Activated naive CD4-positive, alpha-beta T cell treated with anti-CD3 and anti-CD28 coated beads, Interleukin-2, amount 50 U/mL, for 72 hours (primary cell): ENCODE data around the gene CHCT1. TPM values are rescaled to one million over a fixed set of nuclear protein-coding genes. Genes with fewer than 3 reads are reported as not detected.
A peak's percentile ranks its signal among the peaks of the same experiment; 100 is the strongest.
"Not testable (repeated sequence)": the region's sequence is repeated elsewhere in the genome, so short reads cannot be mapped to it uniquely, and the experiment has no call there.

Experiments used
- ATAC-seq, 2 donors: fragments of 150-1000 bp; cut with Tn5 transposase; 2 replicates each; pipeline ENCODE4 v1.10.0; 2021; ENCODE audit warnings: mild to moderate bottlenecking in 2 of 2, moderate library complexity in 2 of 2
- DNase-seq, 2 donors: peaks; one replicate each; pipeline ENCODE4 v3.0.0; 2021 to 2022; ENCODE audit warnings: low spot score in 2 of 2
- H3K27ac Mint-ChIP-seq, 2 donors: one replicate each; pipeline ENCODE4 v1.8.0; 2022; ENCODE audit warnings: mild to moderate bottlenecking in 2 of 2, mixed read lengths in 2 of 2
- H3K36me3 Mint-ChIP-seq, 2 donors: one replicate each; pipeline ENCODE4 v1.8.0; 2022; ENCODE audit warnings: mixed read lengths in 2 of 2
- H3K9me3 Mint-ChIP-seq, 2 donors: one replicate each; pipeline ENCODE4 v1.8.0; 2022; ENCODE audit warnings: mixed read lengths in 2 of 2
- total RNA-seq, 2 donors: library from RNA; stranded (reverse); gene quantifications; one replicate each; pipeline ENCODE4 v1.2.3, GENCODE V29; 2022

Gene CHCT1
- total RNA-seq, 2 donors from 2014 or later = 0.41 to 2.7 TPM

GRCh38 chr17:60425626-60426025 lies 3.3 kb downstream of the CHCT1 start:
- ATAC-seq = no peak
- DNase-seq = no peak
- Mint-ChIP-seq H3K36me3 (no peaks in the 10 kb centered on the region), H3K27ac (no peak overlapping the region), H3K9me3 (no peaks in the 10 kb centered on the region)

DNA sequence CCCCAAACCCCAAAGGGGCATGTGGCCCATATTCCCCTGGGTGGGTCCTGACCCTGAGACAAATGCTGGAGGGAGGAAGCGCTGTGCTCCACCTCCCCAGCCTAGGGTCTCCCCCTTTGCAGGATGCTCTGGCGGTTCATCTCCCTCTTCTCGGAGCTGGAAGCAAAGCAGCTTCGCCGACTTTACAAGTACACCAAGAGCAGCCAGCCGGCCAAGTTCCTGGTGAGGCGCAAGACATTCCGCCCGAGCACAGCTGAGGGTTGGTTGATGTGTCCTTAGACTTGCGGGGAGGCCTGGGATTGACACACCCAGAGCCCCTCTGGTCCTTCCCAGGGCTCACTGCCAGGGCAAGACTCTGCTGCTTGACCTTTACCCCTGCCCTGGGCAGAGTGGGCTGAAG lies 4.3 kb downstream of the CHCT1 start:
- ATAC-seq = no peak
- Mint-ChIP-seq H3K27ac (no peak overlapping the region), H3K9me3 (no peaks in the 10 kb centered on the region), H3K36me3 (no peaks in the 10 kb centered on the region)
- no peak for DNase-seq

DNA sequence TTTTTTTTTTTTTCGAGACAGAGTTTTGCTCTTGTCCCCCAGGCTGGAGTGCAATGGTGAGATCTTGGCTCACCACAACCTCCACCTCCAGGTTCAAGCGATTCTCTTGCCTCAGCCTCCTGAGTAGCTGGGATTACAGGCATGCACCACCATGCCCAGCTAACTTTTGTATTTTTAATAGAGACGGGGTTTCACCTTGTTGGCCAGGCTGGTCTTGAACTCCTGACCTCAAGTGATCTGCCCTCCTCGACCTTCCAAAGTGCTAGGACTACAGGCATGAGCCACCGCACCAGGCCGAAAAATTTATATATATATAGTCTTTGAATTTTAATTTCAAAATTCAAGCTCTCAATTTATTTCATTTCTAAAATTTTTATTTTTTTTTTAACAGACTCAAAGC lies 6.2 kb downstream of the CHCT1 start:
- not testable (repeated sequence) for H3K27ac Mint-ChIP-seq, DNase-seq, H3K36me3 Mint-ChIP-seq, ATAC-seq, H3K9me3 Mint-ChIP-seq

GRCh38 chr17:60430561-60430960 lies 8.3 kb downstream of the CHCT1 start:
- not testable (repeated sequence) for ATAC-seq, H3K36me3 Mint-ChIP-seq, H3K9me3 Mint-ChIP-seq, H3K27ac Mint-ChIP-seq, DNase-seq

GRCh38 chr17:60433021-60433997 lies 11.0 kb downstream of the CHCT1 start:
- H3K27ac Mint-ChIP-seq = peak overlapping the region; percentile 9 to 35
- not testable (repeated sequence) for DNase-seq, ATAC-seq, H3K36me3 Mint-ChIP-seq, H3K9me3 Mint-ChIP-seq

DNA sequence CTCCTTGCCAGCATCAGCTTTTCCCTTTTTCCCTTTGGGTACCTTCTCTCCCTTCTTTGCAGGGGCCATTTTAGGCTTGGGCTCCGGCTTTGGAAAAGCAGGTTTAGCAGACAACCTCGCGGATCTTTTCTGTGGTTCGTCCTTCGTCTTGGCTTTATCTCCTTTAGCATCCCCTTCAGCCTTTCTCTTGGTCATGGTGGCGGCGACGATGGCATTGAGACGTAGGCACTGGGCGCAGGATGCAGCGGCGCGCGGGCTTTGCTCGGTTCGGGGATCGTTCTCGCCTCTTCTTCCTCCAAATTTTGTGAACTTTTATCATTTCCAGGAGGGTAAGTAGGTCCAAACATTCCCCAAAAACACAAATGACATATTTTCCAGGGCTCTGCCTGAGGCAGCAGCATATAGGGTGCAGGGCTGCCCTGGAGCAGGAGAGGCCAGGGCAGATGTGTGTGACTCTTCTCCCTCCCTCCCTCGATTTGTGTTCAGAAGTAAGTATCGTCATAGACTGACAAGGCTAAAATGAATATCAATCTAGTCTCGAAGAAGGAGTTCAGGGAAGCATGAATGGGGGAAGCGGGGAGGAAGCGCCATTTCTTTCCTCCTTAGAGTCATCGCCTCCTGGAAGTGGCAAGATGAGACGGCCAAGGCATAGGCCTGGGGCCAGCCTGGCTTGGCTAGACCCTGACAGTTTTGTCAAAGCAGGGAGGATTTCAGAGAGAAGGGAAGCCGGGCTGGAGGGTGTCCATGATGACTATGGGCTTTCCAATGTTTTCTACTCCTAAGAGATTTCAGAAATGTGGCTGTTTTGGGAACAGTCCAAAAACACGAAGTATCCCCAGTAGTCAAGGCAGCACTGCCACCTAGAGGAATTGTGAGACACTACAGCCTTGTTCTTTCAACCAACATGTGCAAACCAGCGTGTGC lies 13.2 kb downstream of the CHCT1 start:
- ATAC-seq (peak; percentile 52 to 69), DNase-seq (peak in 1 of 2 donors; percentile 65)
- Mint-ChIP-seq H3K27ac (no peak overlapping the region), H3K36me3 (no peaks in the 10 kb centered on the region), H3K9me3 (no peaks in the 10 kb centered on the region)

- H3K36me3 Mint-ChIP-seq = no peaks in the 10 kb centered on the region
- no peak overlapping the region for H3K27ac Mint-ChIP-seq
- DNase-seq = no peak
- H3K9me3 Mint-ChIP-seq = no peaks in the 10 kb centered on the region
- ATAC-seq = no peak
These were observed 14.4 kb downstream of the CHCT1 start for GRCh38 chr17:60436676-60437075.

DNA sequence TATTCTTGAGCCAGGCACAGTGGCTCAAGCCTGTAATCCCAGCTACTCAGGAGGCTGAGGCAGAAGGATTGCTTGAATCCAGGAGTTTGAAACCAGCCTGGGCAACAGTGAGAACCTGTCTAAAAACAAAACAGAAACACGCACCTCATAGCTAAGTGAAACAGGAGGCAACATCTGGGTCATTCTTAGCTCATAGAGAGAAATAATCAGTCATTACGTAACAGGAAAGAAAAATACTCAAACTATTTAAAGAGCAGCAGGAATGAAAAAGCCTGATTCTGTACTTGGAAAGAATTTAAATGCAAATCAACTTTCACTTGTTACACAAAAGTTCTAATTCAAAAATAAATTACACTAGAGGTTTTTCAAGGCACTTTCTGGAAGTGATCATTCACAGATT lies 17.2 kb downstream of the CHCT1 start:
- Mint-ChIP-seq H3K36me3 (no peaks in the 10 kb centered on the region), H3K9me3 (no peaks in the 10 kb centered on the region), H3K27ac (no peak overlapping the region)
- no peak for DNase-seq
- peak in 1 of 2 donors; percentile 51 for ATAC-seq

DNA sequence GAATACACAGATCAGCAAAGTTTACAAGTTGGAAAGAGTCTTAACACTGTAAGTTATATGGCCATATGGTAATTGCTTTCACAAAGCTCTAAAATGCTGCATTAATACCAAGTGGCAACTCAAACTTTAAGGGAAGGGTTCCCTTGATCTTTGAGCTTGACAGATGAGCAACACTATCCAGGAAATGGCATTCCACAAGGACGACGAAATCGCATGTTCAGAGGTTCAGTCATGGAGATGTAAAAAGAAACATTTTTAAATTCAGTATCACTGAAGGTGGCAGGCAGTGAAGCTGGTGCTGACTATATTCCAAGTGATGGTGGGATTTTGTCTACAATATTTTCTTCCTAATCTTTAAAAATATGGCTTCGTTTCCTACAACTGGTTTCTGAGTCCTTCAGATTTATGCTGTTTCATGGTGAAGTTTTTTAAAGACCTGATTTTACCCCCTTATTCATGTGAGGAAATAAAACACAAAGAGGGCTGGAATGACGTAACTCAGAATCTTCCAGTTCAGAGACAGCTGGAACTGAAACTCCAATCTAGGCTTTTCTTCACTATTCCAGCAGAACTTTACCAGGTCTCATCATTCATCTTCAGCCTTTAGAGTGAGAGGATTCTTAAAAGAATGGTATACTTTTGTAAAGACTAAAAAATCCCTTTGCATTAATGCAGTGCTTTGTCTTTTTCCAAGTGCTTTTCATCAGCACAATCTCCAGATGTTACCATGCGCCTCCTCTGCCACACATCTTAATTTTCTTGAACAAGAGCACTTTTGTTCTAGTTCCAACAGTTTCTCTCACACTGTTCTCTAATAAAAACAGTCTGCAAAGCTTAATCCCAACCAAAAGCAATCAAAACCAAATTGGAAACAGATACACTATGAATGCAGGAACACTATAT lies 20.2 kb downstream of the CHCT1 start:
- Mint-ChIP-seq H3K36me3 (no peaks in the 10 kb centered on the region), H3K27ac (no peak overlapping the region), H3K9me3 (no peaks in the 10 kb centered on the region)
- DNase-seq (no peak), ATAC-seq (no peak)

DNA sequence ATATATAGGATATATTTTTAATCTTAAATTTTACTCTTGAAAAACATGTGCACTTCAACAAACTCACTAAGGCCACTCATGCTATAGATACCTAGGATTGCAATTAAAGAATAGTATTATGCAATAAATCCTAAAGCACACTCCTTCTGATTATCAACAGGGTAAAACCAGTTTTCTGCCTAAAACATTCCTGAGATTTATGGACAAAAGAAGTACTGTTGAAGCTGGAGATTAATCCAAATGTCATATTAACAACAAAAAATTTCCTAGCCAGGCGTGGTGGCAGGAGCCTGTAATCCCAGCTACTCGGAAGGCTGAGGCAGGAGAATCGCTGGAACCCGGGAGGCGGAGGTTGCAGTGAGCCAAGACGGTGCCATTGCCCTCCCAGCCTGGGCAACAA lies 21.4 kb downstream of the CHCT1 start:
- no peaks in the 10 kb centered on the region for H3K36me3 Mint-ChIP-seq
- ATAC-seq = no peak
- no peaks in the 10 kb centered on the region for H3K9me3 Mint-ChIP-seq
- no peak overlapping the region for H3K27ac Mint-ChIP-seq
- DNase-seq = no peak

GRCh38 chr17:60445144-60445543 lies 22.9 kb downstream of the CHCT1 start:
- H3K27ac Mint-ChIP-seq = peak overlapping the region in 1 of 2 donors; percentile 4
- no peaks in the 10 kb centered on the region for H3K9me3 Mint-ChIP-seq
- ATAC-seq (no peak), DNase-seq (no peak)
- H3K36me3 Mint-ChIP-seq = no peaks in the 10 kb centered on the region

- no peaks in the 10 kb centered on the region for H3K36me3 Mint-ChIP-seq
- no peaks in the 10 kb centered on the region for H3K9me3 Mint-ChIP-seq
- H3K27ac Mint-ChIP-seq = no peak overlapping the region
- ATAC-seq (no peak), DNase-seq (no peak)
These were observed 25.1 kb downstream of the CHCT1 start for GRCh38 chr17:60447375-60447774.

DNA sequence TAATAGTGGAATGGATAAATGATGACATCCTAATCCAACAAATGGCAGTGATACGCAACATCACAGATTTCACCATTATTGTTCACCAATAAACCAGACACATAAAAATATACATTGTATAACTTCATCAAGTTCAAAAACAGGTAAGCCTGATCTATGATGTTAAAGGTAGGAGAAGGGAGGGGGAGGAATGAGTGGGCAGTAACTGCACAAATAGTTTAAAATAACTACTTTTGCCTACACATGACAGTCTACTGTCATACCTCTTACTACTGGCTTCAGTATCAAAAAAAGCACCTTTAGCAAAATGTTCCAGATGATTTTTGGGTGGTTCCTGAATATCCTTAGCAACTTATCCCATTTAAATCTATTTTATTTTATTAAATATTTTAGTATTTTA lies 28.8 kb downstream of the CHCT1 start:
- ATAC-seq (no peak), DNase-seq (no peak)
- Mint-ChIP-seq H3K27ac (no peak overlapping the region), H3K9me3 (no peaks in the 10 kb centered on the region), H3K36me3 (no peaks in the 10 kb centered on the region)

DNA sequence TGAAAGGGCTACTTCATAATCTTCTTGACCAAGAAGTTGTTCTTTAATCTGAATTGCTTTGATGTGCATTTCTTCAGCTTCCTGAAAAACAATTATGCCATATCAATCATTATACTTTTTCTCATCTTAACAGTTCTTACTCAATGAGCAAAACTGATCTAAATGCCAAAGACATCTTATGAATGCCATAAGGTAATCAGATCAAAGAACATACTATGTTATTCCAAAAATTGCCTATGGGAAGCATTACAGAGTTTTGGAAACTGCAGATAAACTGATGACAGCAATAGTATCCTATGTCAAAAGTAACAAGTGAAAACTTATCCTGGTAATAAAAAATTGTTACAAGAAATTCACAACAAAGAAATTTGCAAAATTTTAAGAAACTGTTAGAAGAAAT lies 29.7 kb downstream of the CHCT1 start:
- H3K27ac Mint-ChIP-seq = no peak overlapping the region
- DNase-seq (no peak), ATAC-seq (no peak)
- peaks cover 0 to 7% of the 10 kb centered on the region in 2 donors for H3K36me3 Mint-ChIP-seq
- H3K9me3 Mint-ChIP-seq = no peaks in the 10 kb centered on the region

GRCh38 chr17:60455378-60455777 lies 33.1 kb downstream of the CHCT1 start:
- ATAC-seq (no peak), DNase-seq (no peak)
- Mint-ChIP-seq H3K36me3 (peaks cover 9 to 18% of the 10 kb centered on the region in 2 donors), H3K9me3 (no peaks in the 10 kb centered on the region), H3K27ac (no peak overlapping the region)

DNA sequence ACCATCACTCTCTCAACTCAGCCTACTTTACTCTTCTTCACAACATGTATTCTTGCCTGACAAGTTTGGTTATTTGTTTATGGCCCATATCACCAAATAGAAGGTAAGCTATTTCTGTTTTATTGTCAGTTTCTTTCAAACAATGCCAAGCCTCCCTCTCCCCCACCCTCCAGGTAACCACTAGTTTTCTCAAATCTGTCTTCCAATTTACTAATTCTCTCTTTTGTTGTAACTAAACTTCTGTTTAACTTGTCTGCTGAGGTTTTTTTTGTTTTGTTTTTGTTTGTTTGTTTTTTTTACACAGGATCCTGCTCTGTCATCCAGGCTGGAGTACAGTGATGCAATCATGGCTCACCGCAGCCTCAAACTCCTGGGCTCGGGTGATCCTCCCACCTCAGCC lies 34.9 kb downstream of the CHCT1 start:
- Mint-ChIP-seq H3K36me3 (peaks cover 9 to 18% of the 10 kb centered on the region in 2 donors), H3K27ac (peak overlapping the region in 1 of 2 donors; percentile 17), H3K9me3 (no peaks in the 10 kb centered on the region)
- no peak for ATAC-seq
- no peak for DNase-seq
